Muscle of leg (tissue), 11 donors: Measurements from ENCODE around the gene GPD1. TPM values are rescaled to one million over a fixed set of nuclear protein-coding genes. Genes with fewer than 3 reads are reported as not detected.

ENCODE experiments used
- DNase-seq: peaks from one replicate; pipeline ENCODE4 v3.0.0; 2013
- H3K27ac ChIP-seq: one replicate; pipeline ENCODE4 v1.5.1; 2013; ENCODE audit warnings: mild to moderate bottlenecking, low read length, control low read depth
- H3K27me3 ChIP-seq: one replicate; pipeline ENCODE4 v1.6.1; 2013; ENCODE audit warnings: low read length; ENCODE audit not compliant: control insufficient read depth, insufficient read depth
- H3K36me3 ChIP-seq: one replicate; pipeline ENCODE4 v1.6.1; 2013; ENCODE audit warnings: low read length; ENCODE audit not compliant: control insufficient read depth, insufficient read depth
- H3K4me1 ChIP-seq: one replicate; pipeline ENCODE4 v1.6.1; 2013; ENCODE audit warnings: low read length; ENCODE audit not compliant: control insufficient read depth, insufficient read depth
- H3K4me3 ChIP-seq: one replicate; pipeline ENCODE4 v1.5.1; 2013; ENCODE audit warnings: low read length, control low read depth
- H3K9me3 ChIP-seq: replicated peaks from 2 replicates; pipeline ENCODE4 v1.6.1; 2013; ENCODE audit warnings: low read depth, low read length; ENCODE audit not compliant: control insufficient read depth
- WGBS: methylation state at CpG from one replicate; pipeline ENCODE4 v1.1.5; 2013; ENCODE audit warnings: missing lambda C conversion rate; ENCODE audit not compliant: insufficient coverage; 5-methylcytosine and 5-hydroxymethylcytosine counted together
- polyA plus RNA-seq, 8 donors: library from polyadenylated mRNA; unstranded; fragments of 120-200 nt; gene quantifications; one replicate each; pipeline versions ENCODE4 v1.2.1 to v1.2.3, GENCODE V29; 2013; ENCODE audit warnings: inconsistent platforms in 1 of 8, low replicate concordance in 1 of 8; ENCODE audit not compliant: insufficient read length in 8 of 8, insufficient read depth in 1 of 8
- total RNA-seq: library from RNA; stranded (reverse); fragments of 120-200 nt; gene quantifications from one replicate; pipeline ENCODE4 v1.2.4, GENCODE V29; 2013

Gene GPD1
- total and polyA plus RNA-seq, 9 donors = 23.6 to 70.2 (median 56.3) TPM

DNA sequence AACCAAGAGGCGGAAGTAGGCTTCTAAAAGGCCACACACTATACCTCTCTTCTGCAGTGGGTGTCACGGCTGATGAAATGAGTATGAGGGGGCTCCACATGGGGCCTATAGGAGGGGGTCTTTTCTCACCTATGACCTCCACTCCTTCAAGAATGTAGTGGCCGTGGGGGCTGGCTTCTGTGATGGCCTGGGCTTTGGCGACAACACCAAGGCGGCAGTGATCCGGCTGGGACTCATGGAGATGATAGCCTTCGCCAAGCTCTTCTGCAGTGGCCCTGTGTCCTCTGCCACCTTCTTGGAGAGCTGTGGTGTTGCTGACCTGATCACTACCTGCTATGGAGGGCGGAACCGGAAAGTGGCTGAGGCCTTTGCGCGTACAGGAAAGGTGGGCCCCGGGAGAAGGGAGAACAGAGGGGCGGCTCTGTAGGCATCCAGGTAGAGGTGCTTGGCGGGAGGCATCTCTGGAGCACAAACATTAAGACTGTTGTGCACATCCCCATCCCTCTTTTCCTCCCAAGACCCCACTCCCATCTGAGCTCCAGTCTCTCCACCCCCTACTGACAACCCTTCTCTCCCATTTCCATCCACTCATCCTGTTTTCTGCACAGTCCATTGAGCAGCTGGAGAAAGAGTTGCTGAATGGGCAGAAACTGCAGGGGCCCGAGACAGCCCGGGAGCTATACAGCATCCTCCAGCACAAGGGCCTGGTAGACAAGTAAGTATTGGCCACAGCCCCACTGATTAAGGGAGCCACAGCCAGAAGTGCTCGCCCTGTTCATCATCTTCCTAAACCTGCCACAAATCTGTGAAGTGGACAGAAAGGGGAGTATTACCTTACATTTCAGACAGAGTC is 3.8 kb downstream of the GPD1 start:
- Histone ChIP-seq H3K27me3 (no peaks in the 10 kb centered on the region), H3K9me3 (no peaks in the 10 kb centered on the region), H3K36me3 (peaks cover 3% of the 10 kb centered on the region), H3K4me3 (no peak overlapping the region), H3K4me1 (peaks cover 60% of the 10 kb centered on the region), H3K27ac (no peak overlapping the region)
- WGBS = 86% methylated on average over 10 of the region's 17 CpGs
- no peak for DNase-seq

- peaks cover 47% of the 10 kb centered on the region for H3K4me1 ChIP-seq
- no peaks in the 10 kb centered on the region for H3K36me3 ChIP-seq
- no peak for DNase-seq
- H3K4me3 ChIP-seq = no peak overlapping the region
- 95% methylated on average over 3 of the region's 3 CpGs for WGBS
- peak overlapping the region; percentile 90 for H3K27ac ChIP-seq
- H3K27me3 ChIP-seq = no peaks in the 10 kb centered on the region
- no peaks in the 10 kb centered on the region for H3K9me3 ChIP-seq
Observed at GRCh38 chr12:50109319-50109718, 5.5 kb downstream of the GPD1 start.

DNA sequence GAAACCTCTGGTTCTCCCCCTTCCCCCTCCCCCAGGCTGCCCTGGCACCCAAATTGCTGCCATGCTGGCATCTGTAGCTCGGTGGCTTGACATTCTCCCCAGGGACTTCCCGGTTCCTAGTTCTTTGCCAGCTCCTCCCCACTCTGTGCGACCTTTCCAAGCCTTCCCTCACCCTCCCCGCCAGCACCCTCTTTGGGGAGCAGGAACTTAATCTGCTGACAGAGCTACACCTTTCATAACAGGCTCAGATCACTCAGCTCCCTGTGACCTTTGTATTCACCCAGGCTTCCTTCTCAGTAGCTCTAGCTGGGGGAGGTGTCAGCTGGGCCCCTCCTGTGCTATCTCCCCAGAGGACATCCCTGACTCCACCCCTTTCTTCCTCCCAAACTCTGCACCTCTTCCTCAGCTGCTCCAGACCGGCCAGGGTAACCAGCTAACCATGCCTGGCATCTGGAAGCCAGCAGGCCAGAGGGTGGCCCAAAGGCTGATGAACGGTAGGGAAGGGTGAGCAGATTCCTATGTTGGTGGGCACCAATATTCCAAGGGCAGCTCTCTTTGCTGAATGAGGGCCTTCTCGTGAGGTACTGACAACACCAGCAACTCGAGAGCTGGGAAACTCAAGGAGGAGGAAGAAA is 6.4 kb downstream of the GPD1 start:
- peaks cover 38% of the 10 kb centered on the region for H3K4me1 ChIP-seq

DNA sequence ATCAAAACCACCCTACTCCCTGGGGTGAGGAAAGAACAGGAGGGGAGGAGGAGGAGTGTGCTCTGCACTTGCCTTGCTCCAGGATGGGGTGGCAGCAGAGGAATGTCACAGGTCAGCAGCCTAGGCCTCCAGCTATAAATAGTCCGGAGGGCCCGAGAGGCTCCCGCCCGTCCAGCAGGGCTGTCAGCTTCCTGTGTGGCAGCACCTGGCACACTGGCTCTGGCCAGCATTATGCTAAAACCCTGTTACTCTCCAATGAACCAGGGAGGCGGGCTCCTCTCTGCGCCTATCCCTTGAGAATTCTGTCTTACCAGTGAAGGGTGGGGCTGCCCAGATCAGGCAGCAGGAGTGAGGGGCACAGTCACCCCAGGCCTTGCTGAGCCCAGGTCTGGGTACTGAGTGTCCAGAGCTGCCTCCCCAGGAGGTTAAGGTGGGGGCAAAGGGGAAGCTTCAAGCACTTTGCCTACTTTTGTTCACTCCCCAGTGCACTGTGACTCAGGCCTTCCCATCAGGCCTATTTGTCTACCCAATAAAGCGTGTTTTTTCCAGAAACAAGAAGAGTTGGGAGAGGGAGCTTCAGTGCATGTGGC is 7.0 kb downstream of the GPD1 start:
- Histone ChIP-seq H3K36me3 (peaks cover 5% of the 10 kb centered on the region), H3K4me1 (peaks cover 32% of the 10 kb centered on the region), H3K27me3 (no peaks in the 10 kb centered on the region), H3K27ac (peak overlapping the region; percentile 90), H3K4me3 (no peak overlapping the region), H3K9me3 (no peaks in the 10 kb centered on the region)
- 56% methylated on average over 4 of the region's 7 CpGs for WGBS
- peak; percentile 80 for DNase-seq

More for the DNA sequence above, 6.4 kb downstream of the GPD1 start:
- H3K9me3 ChIP-seq = no peaks in the 10 kb centered on the region
- 26% methylated on average over 3 of the region's 8 CpGs for WGBS
- H3K4me3 ChIP-seq = no peak overlapping the region
- peak; percentile 37 for DNase-seq
- H3K27me3 ChIP-seq = no peaks in the 10 kb centered on the region
- H3K36me3 ChIP-seq = no peaks in the 10 kb centered on the region
- peak overlapping the region; percentile 90 for H3K27ac ChIP-seq

DNA sequence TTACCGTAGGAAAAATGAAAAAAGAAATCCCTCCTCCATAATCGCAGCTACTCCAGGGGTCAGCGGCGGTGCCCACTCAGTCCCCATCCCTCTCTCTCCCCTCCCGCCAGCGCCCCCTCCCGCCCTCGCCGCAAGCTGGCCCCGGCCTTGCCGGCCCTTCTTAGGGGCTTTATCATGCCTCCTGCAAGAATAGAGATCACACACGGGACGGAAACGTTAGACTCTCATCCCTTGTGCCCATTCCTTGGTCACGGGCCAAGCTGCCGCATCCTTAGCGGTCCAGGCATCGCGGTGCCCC is 7.5 kb downstream of the GPD1 start:
- Histone ChIP-seq H3K4me3 (peak overlapping the region; percentile 35), H3K27ac (peak overlapping the region; percentile 90), H3K9me3 (no peaks in the 10 kb centered on the region), H3K27me3 (no peaks in the 10 kb centered on the region), H3K36me3 (peaks cover 8% of the 10 kb centered on the region), H3K4me1 (peaks cover 32% of the 10 kb centered on the region)
- WGBS = 3% methylated on average over 19 of the region's 19 CpGs
- DNase-seq = no peak

DNA sequence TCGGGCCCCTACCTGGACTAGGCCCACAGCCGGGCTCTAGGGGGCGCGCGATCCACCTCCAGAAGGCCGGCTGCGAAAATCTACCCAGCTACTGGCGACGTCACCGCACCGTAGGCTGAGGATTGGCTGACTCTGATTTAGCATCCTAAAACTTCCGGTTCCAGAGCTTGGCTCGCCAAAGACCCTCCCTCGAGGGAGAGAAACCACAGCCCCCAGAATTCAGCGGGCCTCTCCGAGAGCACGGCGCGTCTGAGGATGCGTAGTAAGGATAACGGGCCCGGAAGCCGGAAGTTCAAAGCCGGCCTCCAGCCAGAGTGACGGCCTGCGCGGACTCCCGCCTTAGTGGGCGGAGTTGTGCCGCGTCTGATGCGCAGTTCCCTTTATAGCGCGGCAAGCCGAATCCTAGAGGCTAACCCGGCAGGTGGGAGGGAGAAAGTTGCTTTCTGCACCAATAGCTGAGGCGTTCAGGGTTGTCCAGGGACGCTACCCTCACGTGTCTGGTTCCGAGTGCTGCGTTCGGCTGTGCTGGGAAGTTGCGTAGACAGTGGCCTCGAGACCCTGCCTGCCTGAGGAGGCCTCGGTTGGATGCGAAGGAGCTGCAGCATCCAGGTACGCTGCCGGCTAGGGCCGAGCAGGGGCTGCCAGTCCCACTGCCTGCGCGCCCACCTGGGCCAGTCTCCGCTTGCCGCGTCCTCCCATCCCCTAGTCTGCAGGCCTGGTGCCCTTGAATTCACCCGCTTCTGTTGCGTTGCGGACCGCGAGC is 8.1 kb downstream of the GPD1 start, which contains the start of gene COX14:
COX14 (plus strand) TSS at position 544 of the 763 bp plus-strand sequence. CDS start 7,808 bp downstream, outside the sequence.
- H3K9me3 ChIP-seq = no peaks in the 10 kb centered on the region
- peaks cover 12% of the 10 kb centered on the region for H3K36me3 ChIP-seq
- H3K4me3 ChIP-seq = peak within 1 kb of the TSS; percentile 99
- H3K4me1 ChIP-seq = peaks cover 32% of the 10 kb centered on the region
- no peaks in the 10 kb centered on the region for H3K27me3 ChIP-seq
- DNase-seq = peak; percentile 100
- peak within 1 kb of the TSS; percentile 98 for H3K27ac ChIP-seq
- under 1% methylated on average over 57 of the region's 59 CpGs for WGBS

- no peak for DNase-seq
- Histone ChIP-seq H3K27me3 (no peaks in the 10 kb centered on the region), H3K36me3 (peaks cover 12% of the 10 kb centered on the region), H3K4me1 (peaks cover 37% of the 10 kb centered on the region), H3K9me3 (no peaks in the 10 kb centered on the region), H3K27ac (peak overlapping the region; percentile 98), H3K4me3 (peak overlapping the region; percentile 99)
- WGBS = 0% methylated on average over 12 of the region's 26 CpGs
Observed at GRCh38 chr12:50112456-50113218, 8.8 kb downstream of the GPD1 start.

GRCh38 chr12:50117057-50117622 is 13.3 kb downstream of the GPD1 start:
- peaks cover 31% of the 10 kb centered on the region for H3K36me3 ChIP-seq
- no peaks in the 10 kb centered on the region for H3K9me3 ChIP-seq
- 88% methylated on average over 6 of the region's 6 CpGs for WGBS
- H3K27ac ChIP-seq = no peak overlapping the region
- H3K4me3 ChIP-seq = no peak overlapping the region
- no peak for DNase-seq
- peaks cover 14% of the 10 kb centered on the region for H3K4me1 ChIP-seq
- H3K27me3 ChIP-seq = no peaks in the 10 kb centered on the region

- no peak for DNase-seq
- Histone ChIP-seq H3K9me3 (no peaks in the 10 kb centered on the region), H3K4me1 (peaks cover 8% of the 10 kb centered on the region), H3K27me3 (no peaks in the 10 kb centered on the region), H3K27ac (no peak overlapping the region), H3K4me3 (no peak overlapping the region), H3K36me3 (peaks cover 36% of the 10 kb centered on the region)
- no CpG with 5 or more reads among the region's 2 CpGs for WGBS
Observed at GRCh38 chr12:50119387-50119786, 15.6 kb downstream of the GPD1 start.
